H9 (cell line): Measurements from ENCODE around the gene SCFD2. TPM values are rescaled to one million over a fixed set of nuclear protein-coding genes. Genes with fewer than 3 reads are reported as not detected.

Experiments
- DNase-seq: peaks from one replicate; pipeline ENCODE4 v3.0.0-alpha.2; 2017
- H2AFZ ChIP-seq: one replicate; pipeline ENCODE4 v1.6.1; 2013; ENCODE audit warnings: mild to moderate bottlenecking, low read length, control low read depth, moderate library complexity
- H2AK5ac ChIP-seq: 2 replicates; pipeline ENCODE4 v1.6.1; 2013; ENCODE audit warnings: low read length, control low read depth, mixed read lengths; ENCODE audit not compliant: insufficient read length
- H2BK120ac ChIP-seq: one replicate; pipeline ENCODE4 v1.6.1; 2013; ENCODE audit warnings: low read depth, mild to moderate bottlenecking, low read length, control low read depth, inconsistent platforms; ENCODE audit not compliant: poor library complexity, severe bottlenecking
- H2BK12ac ChIP-seq: 2 replicates; pipeline ENCODE4 v1.6.1; 2013; ENCODE audit warnings: low read length, control low read depth, mixed read lengths, low read depth; ENCODE audit not compliant: insufficient read length
- H2BK15ac ChIP-seq: 2 replicates; pipeline ENCODE4 v1.6.1; 2013; ENCODE audit warnings: low read depth, low read length, control low read depth
- H2BK20ac ChIP-seq: one replicate; pipeline ENCODE4 v1.6.1; 2013; ENCODE audit warnings: low read depth, mild to moderate bottlenecking, low read length, control low read depth, inconsistent platforms; ENCODE audit not compliant: poor library complexity, severe bottlenecking
- H2BK5ac ChIP-seq: 2 replicates; pipeline ENCODE4 v1.6.1; 2013; ENCODE audit warnings: low read length, control low read depth, mixed read lengths; ENCODE audit not compliant: insufficient read length
- H3K14ac ChIP-seq: 2 replicates; pipeline ENCODE4 v1.6.1; 2013; ENCODE audit warnings: low read length, control low read depth; ENCODE audit not compliant: insufficient read depth
- H3K18ac ChIP-seq: 2 replicates; pipeline ENCODE4 v1.6.1; 2013; ENCODE audit warnings: low read depth, mild to moderate bottlenecking, mixed read lengths, low read length, control low read depth; ENCODE audit not compliant: insufficient read length
- H3K23ac ChIP-seq: 2 replicates; pipeline ENCODE4 v1.6.1; 2013; ENCODE audit warnings: low read length, control low read depth, mixed read lengths, low read depth; ENCODE audit not compliant: insufficient read length
- H3K23me2 ChIP-seq: 2 replicates; pipeline ENCODE4 v1.6.1; 2013; ENCODE audit warnings: low read depth, mild to moderate bottlenecking, mixed read lengths, low read length, control low read depth; ENCODE audit not compliant: insufficient read length, poor library complexity, severe bottlenecking
- H3K27ac ChIP-seq: 2 replicates; pipeline ENCODE4 v1.5.1; 2013; ENCODE audit warnings: low read length, control low read depth, mixed read lengths, low read depth; ENCODE audit not compliant: insufficient read length
- H3K27me3 ChIP-seq: 2 replicates; pipeline ENCODE4 v1.6.1; 2013; ENCODE audit warnings: low read length, control low read depth, inconsistent platforms; ENCODE audit not compliant: insufficient read depth
- H3K4ac ChIP-seq: 2 replicates; pipeline ENCODE4 v1.6.1; 2013; ENCODE audit warnings: low read depth, mild to moderate bottlenecking, control low read depth, inconsistent platforms, low read length, moderate library complexity
- H3K4me1 ChIP-seq: 2 replicates; pipeline ENCODE4 v1.6.1; 2013; ENCODE audit warnings: low read length, control low read depth, inconsistent platforms; ENCODE audit not compliant: insufficient read depth
- H3K4me2 ChIP-seq: 2 replicates; pipeline ENCODE4 v1.6.1; 2013; ENCODE audit warnings: low read length, control low read depth, mixed read lengths; ENCODE audit not compliant: insufficient read length, insufficient read depth
- H3K56ac ChIP-seq: 2 replicates; pipeline ENCODE4 v1.6.1; 2013; ENCODE audit warnings: low read depth, mild to moderate bottlenecking, mixed read lengths, low read length, control low read depth; ENCODE audit not compliant: insufficient read length
- H3K79me1 ChIP-seq: 2 replicates; pipeline ENCODE4 v1.6.1; 2013; ENCODE audit warnings: low read depth, mild to moderate bottlenecking, moderate library complexity, low read length, control low read depth, inconsistent platforms; ENCODE audit not compliant: insufficient read depth, poor library complexity, severe bottlenecking
- H3K79me2 ChIP-seq: 2 replicates; pipeline ENCODE4 v1.6.1; 2013; ENCODE audit warnings: low read length, control low read depth, inconsistent platforms; ENCODE audit not compliant: insufficient read depth
- H3K9ac ChIP-seq: 2 replicates; pipeline ENCODE4 v1.6.1; 2013; ENCODE audit warnings: low read length, control low read depth, mixed read lengths; ENCODE audit not compliant: insufficient read length; ENCODE audit errors: extremely low read depth
- H3K9me3 ChIP-seq: one replicate; pipeline ENCODE4 v1.6.1; 2013; ENCODE audit warnings: low read depth, low read length, inconsistent platforms; ENCODE audit not compliant: control insufficient read depth
- H3T11ph ChIP-seq: one replicate; pipeline ENCODE4 v1.6.1; 2013; ENCODE audit warnings: mild to moderate bottlenecking, low read length, control low read depth, inconsistent platforms
- H4K20me1 ChIP-seq: one replicate; pipeline ENCODE4 v1.6.1; 2013; ENCODE audit not compliant: control insufficient read depth, insufficient read length, insufficient read depth
- H4K5ac ChIP-seq: 2 replicates; pipeline ENCODE4 v1.6.1; 2013; ENCODE audit warnings: low read depth, mild to moderate bottlenecking, mixed read lengths, low read length, control low read depth; ENCODE audit not compliant: insufficient read length
- H4K8ac ChIP-seq: replicated peaks from 2 replicates; pipeline ENCODE4 v1.6.1; 2013; ENCODE audit warnings: low read length, control low read depth, mixed read lengths, low read depth; ENCODE audit not compliant: insufficient read length
- H4K91ac ChIP-seq: 2 replicates; pipeline ENCODE4 v1.6.1; 2013; ENCODE audit warnings: low read depth, mild to moderate bottlenecking, moderate library complexity, mixed read lengths, low read length, control low read depth; ENCODE audit not compliant: insufficient read length
- H3K27ac Mint-ChIP-seq, 3 experiments: 2 replicates in 2 of 3; 3 replicates in 1 of 3; pipeline ENCODE4 v1.8.0; 2020 to 2021; ENCODE audit warnings: mixed read lengths in 3 of 3, mild to moderate bottlenecking in 1 of 3, moderate library complexity in 1 of 3
- H3K27me3 Mint-ChIP-seq: 2 replicates; pipeline ENCODE4 v1.8.0; 2021; ENCODE audit warnings: low read depth, mild to moderate bottlenecking, moderate library complexity, mixed read lengths
- H3K36me3 Mint-ChIP-seq, 3 experiments: 2 replicates in 2 of 3; 3 replicates in 1 of 3; pipeline ENCODE4 v1.8.0; 2020 to 2021; ENCODE audit warnings: low read depth in 3 of 3, mixed read lengths in 3 of 3; ENCODE audit not compliant: insufficient read depth in 1 of 3
- H3K4me1 Mint-ChIP-seq, 2 experiments: 2 replicates each; pipeline ENCODE4 v1.8.0; 2020; ENCODE audit warnings: mixed read lengths in 2 of 2
- H3K4me3 Mint-ChIP-seq, 2 experiments: 2 replicates in 1 of 2; 3 replicates in 1 of 2; pipeline ENCODE4 v1.8.0; 2020 to 2021; ENCODE audit warnings: mild to moderate bottlenecking in 2 of 2, mixed read lengths in 2 of 2, moderate library complexity in 1 of 2
- H3K9me3 Mint-ChIP-seq, 2 experiments: 2 replicates in 1 of 2; 3 replicates in 1 of 2; pipeline ENCODE4 v1.8.0; 2020; ENCODE audit warnings: mild to moderate bottlenecking in 2 of 2, mixed read lengths in 2 of 2, moderate library complexity in 1 of 2
- CTCF ChIP-seq: fragments of 200-600 bp; sonication (generic); conservative IDR thresholded peaks from 3 replicates; pipeline ENCODE4 v1.8.0; 2021; ENCODE audit warnings: antibody characterized with exemption, mild to moderate bottlenecking
- WGBS: extraction: QIAGEN DNeasy Blood & Tissue Kit; methylation state at CpG from one replicate; pipeline ENCODE4 v1.1.7; 2013; ENCODE audit warnings: missing lambda C conversion rate, low lambda C conversion rate, mixed read lengths; ENCODE audit not compliant: insufficient read length; ENCODE audit errors: extremely low coverage; 5-methylcytosine and 5-hydroxymethylcytosine counted together
- total RNA-seq: library from RNA; stranded (reverse); gene quantifications from 2 replicates; pipeline ENCODE4 v1.2.1, GENCODE V29; 2021

Gene SCFD2
- total RNA-seq, 1 experiment from 2014 or later = 10.1 TPM

- no peak for DNase-seq
- H4K91ac ChIP-seq = no peak overlapping the region
- no CpG with 5 or more reads among the region's 5 CpGs for WGBS
Measured at GRCh38 chr4:53130896-53131561, 234.8 kb downstream of the SCFD2 start.

More at GRCh38 chr4:53130896-53131561, 234.8 kb downstream of the SCFD2 start:
- H3K14ac ChIP-seq = no peak overlapping the region
- no peak for TF ChIP-seq CTCF
- no peak overlapping the region for H2BK20ac ChIP-seq
- Mint-ChIP-seq H3K27ac (no peak overlapping the region), H3K4me1 (no peaks in the 10 kb centered on the region), H3K9me3 (no peaks in the 10 kb centered on the region), H3K4me3 (no peak overlapping the region), H3K36me3 (peaks cover 0 to 2% (median 0%) of the 10 kb centered on the region in 3 experiments; a peak in 1 of 7 replicates), H3K27me3 (no peaks in the 10 kb centered on the region)
- H4K20me1 ChIP-seq = no peaks in the 10 kb centered on the region
- no peaks in the 10 kb centered on the region for H3K9me3 ChIP-seq
- no peak overlapping the region for H3K4me2 ChIP-seq
- H2BK120ac ChIP-seq = no peak overlapping the region
- H2BK12ac ChIP-seq = no peak overlapping the region
- H4K8ac ChIP-seq = no peak overlapping the region
- H3T11ph ChIP-seq = no peak overlapping the region
- no peak overlapping the region for H2AFZ ChIP-seq
- no peak overlapping the region for H2AK5ac ChIP-seq
- H3K79me1 ChIP-seq = no peaks in the 10 kb centered on the region
- H3K79me2 ChIP-seq = no peaks in the 10 kb centered on the region
- no peak overlapping the region for H2BK15ac ChIP-seq
- H2BK5ac ChIP-seq = no peak overlapping the region
- H3K4ac ChIP-seq = no peak overlapping the region
- no peak overlapping the region for H3K23ac ChIP-seq
- no peaks in the 10 kb centered on the region for H3K4me1 ChIP-seq
- H4K5ac ChIP-seq = no peak overlapping the region
- no peak overlapping the region for H3K56ac ChIP-seq
- H3K27me3 ChIP-seq = no peaks in the 10 kb centered on the region
- H3K23me2 ChIP-seq = no peaks in the 10 kb centered on the region
- no peak overlapping the region for H3K18ac ChIP-seq
- no peak overlapping the region for H3K27ac ChIP-seq
- H3K9ac ChIP-seq = no peak overlapping the region
